LNCaP clone FGC (cell line): ENCODE measurements around the gene MESP2.

ENCODE experiments used
- DNase-seq: peaks from one replicate; pipeline ENCODE4 v3.0.0-alpha.2; 2011; ENCODE audit warnings: low read depth
- H3K4me3 ChIP-seq: 2 replicates; pipeline ENCODE4 v1.5.1; 2011; ENCODE audit warnings: mild to moderate bottlenecking, low read depth, low read length, control low read depth
- CTCF ChIP-seq: IDR thresholded peaks from 2 replicates; pipeline ENCODE4 v1.5.1; 2012; ENCODE audit warnings: mild to moderate bottlenecking; ENCODE audit not compliant: control insufficient read depth, insufficient read depth; ENCODE audit errors: extremely low read depth

MESP2 gene

GRCh38 chr15:89801471-89802195 is 25.5 kb downstream of the MESP2 start:
- no peak for DNase-seq
- TF ChIP-seq CTCF, result no peak
- no peak overlapping the region for H3K4me3 ChIP-seq

- DNase-seq, result no peak
- H3K4me3 ChIP-seq, result no peak overlapping the region
- TF ChIP-seq CTCF, result no peak
Observed at GRCh38 chr15:89802231-89802928, 26.2 kb downstream of the MESP2 start.

DNA sequence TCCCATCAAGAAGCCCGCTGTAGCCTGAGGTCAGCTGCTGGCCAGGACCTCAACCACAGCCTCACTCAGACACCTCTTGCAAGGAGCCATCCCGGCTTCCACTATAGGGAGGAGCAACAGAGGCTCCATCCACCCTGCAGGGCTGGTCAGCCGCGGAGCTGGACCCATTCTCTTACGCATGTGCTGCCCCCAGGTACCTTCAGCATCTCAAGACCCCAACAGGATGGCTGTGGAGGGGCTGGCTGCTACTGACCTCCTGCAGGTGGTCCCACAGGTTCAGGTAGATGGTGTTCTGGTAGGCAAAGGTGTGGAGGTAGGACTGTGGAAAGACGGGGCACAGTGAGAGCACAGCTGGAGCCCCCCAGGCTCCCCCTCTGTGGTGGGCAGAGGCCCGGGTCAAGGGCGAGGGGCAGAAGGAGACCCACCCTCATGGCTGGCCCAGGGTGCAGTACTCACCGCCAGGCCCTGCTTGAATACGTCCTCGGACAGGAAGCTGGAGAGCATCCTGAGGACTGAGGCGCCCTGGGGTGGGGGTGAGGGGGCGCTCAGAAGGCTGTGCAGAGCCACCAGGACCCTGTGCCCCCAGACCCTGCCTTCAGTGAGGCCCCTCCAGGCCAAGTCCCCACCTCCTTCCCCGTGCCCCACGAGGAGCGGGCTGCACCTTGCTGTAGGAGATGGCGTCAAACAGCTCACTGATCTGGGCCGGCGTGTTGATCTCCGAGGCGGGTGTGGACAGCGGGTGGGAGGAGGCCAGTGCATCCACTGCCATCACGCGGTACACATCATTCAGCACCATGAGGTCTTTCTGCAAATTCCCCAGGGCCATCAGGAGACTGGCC is 27.1 kb downstream of the MESP2 start:
- no peak for DNase-seq
- no peak overlapping the region for H3K4me3 ChIP-seq
- TF ChIP-seq CTCF, result no peak

GRCh38 chr15:89803941-89804800 is 28.0 kb downstream of the MESP2 start:
- H3K4me3 ChIP-seq, result no peak overlapping the region
- no peak for DNase-seq
- no peak for TF ChIP-seq CTCF

DNA sequence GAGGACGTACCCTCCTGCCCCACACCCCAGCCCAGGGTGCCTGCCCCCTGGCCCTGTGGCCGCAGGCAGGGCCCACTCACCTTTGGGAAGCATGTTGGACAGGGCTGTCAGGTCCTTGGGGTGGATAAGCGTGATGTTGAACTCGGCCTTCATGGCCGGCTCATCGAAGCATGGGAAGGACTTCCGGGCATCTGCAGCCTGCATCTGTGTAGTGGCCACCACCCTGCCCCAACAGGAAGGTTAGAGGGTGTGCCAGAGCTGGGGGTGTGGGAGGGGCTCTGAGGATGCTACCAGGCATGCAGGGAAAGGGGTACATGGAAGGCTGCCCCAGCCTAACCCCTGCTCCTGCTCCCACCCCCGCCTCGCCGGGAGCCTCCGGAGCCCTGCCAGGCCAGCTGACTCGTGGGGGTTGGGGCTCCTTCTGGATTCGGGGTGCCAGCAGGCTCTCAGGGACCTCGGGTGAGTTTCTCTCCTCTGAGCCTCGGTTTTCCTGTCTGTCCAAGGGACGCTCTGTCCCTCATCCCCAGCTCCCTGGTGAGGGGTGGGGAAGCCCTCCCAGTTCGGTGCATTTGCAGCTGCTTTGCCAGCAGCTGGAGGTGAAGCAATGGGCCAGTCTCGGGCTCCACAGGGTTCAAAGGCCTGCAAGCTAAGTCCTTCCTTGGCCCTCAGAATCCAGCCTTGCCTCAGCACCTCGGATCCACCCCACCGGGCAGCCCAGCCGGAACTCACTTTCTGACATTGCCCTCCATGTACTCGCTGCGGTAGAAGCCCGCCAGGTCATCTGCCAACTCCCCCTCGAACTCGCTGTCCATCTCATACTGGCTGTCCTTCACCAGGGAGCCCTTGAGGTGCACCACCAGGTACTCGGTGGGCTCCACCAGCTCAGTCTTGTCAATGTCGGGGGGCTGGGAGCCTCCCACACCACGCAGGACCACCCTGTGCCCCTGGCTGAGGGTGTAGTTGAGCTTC is 29.4 kb downstream of the MESP2 start:
- DNase-seq, result no peak
- no peak for TF ChIP-seq CTCF
- H3K4me3 ChIP-seq, result no peak overlapping the region

GRCh38 chr15:89806210-89806558 is 30.1 kb downstream of the MESP2 start:
- no peak overlapping the region for H3K4me3 ChIP-seq
- no peak for TF ChIP-seq CTCF
- DNase-seq, result no peak
